CD14-positive monocyte (primary cell): ENCODE data around the gene PPP4R1. TPM values are rescaled to one million over a fixed set of nuclear protein-coding genes. Genes with fewer than 3 reads are reported as not detected.

Experiments used
- DNase-seq, 3 donors: peaks; one replicate each; pipeline ENCODE4 v3.0.0-alpha.2; 2011 to 2022
- H2AFZ ChIP-seq: 2 replicates; pipeline ENCODE4 v1.6.0; 2012; ENCODE audit warnings: mild to moderate bottlenecking, low read depth, low read length, inconsistent platforms; ENCODE audit not compliant: insufficient read depth, poor library complexity, severe bottlenecking
- H3K27ac ChIP-seq, 2 donors: 1 replicate in 1 of 2; 2 replicates in 1 of 2; pipeline ENCODE4 v1.5.1; 2012 to 2013; ENCODE audit warnings: low read length in 2 of 2, control low read depth in 1 of 2, inconsistent platforms in 1 of 2, low read depth in 1 of 2, mild to moderate bottlenecking in 1 of 2
- H3K27me3 ChIP-seq, 2 donors: one replicate each; pipeline versions ENCODE4 v1.6.0 to v1.6.1; 2011 to 2013; ENCODE audit warnings: low read length in 2 of 2; ENCODE audit not compliant: control insufficient read depth in 2 of 2, insufficient read depth in 2 of 2
- H3K36me3 ChIP-seq, 2 donors: replicated peaks in 1 of 2; 1 replicate in 1 of 2; 2 replicates in 1 of 2; pipeline versions ENCODE4 v1.5.1 to v1.6.1; 2012 to 2013; ENCODE audit warnings: low read length in 2 of 2, control low read depth in 1 of 2, inconsistent platforms in 1 of 2, mild to moderate bottlenecking in 1 of 2; ENCODE audit not compliant: insufficient read depth in 2 of 2, control insufficient read depth in 1 of 2
- H3K4me1 ChIP-seq, 2 donors: 1 replicate in 1 of 2; 2 replicates in 1 of 2; pipeline versions ENCODE4 v1.5.1 to v1.6.1; 2012 to 2013; ENCODE audit warnings: low read length in 2 of 2, control low read depth in 1 of 2, inconsistent platforms in 1 of 2, mild to moderate bottlenecking in 1 of 2, moderate library complexity in 1 of 2; ENCODE audit not compliant: insufficient read depth in 2 of 2, control insufficient read depth in 1 of 2
- H3K4me2 ChIP-seq: replicated peaks from 2 replicates; pipeline ENCODE3; 2012; ENCODE audit warnings: low read length, moderate library complexity, mild to moderate bottlenecking; ENCODE audit not compliant: poor library complexity, severe bottlenecking; ENCODE audit errors: extremely low read depth
- H3K4me3 ChIP-seq, 3 experiments: fragments of 200-600 bp in 1 of 3; sonication (generic) in 1 of 3; replicated peaks in 1 of 3; 1 replicate in 2 of 3; 2 replicates in 1 of 3; pipeline ENCODE4 v1.5.1; 2011 to 2013; ENCODE audit warnings: low read length in 3 of 3, mild to moderate bottlenecking in 3 of 3, control low read depth in 2 of 3, low read depth in 2 of 3, inconsistent platforms in 1 of 3, moderate library complexity in 1 of 3
- H3K79me2 ChIP-seq: 2 replicates; pipeline ENCODE4 v1.6.0; 2012; ENCODE audit warnings: mild to moderate bottlenecking, control low read depth, inconsistent platforms, low read length, moderate library complexity; ENCODE audit not compliant: insufficient read depth
- H3K9ac ChIP-seq: 2 replicates; pipeline ENCODE4 v1.6.0; 2017; ENCODE audit warnings: low read length, mild to moderate bottlenecking; ENCODE audit not compliant: insufficient read depth, poor library complexity, severe bottlenecking
- H3K9me3 ChIP-seq, 2 donors: replicated peaks in 1 of 2; 1 replicate in 1 of 2; 2 replicates in 1 of 2; pipeline versions ENCODE4 v1.5.1 to v1.6.1; 2012 to 2013; ENCODE audit warnings: low read length in 2 of 2, control low read depth in 1 of 2; ENCODE audit not compliant: control insufficient read depth in 1 of 2, insufficient read depth in 1 of 2
- H4K20me1 ChIP-seq: 2 replicates; pipeline ENCODE4 v1.6.0; 2012; ENCODE audit warnings: mild to moderate bottlenecking, low read length, control low read depth, moderate library complexity; ENCODE audit not compliant: insufficient read depth
- H3K27ac Mint-ChIP-seq, 7 donors: one replicate each; pipeline ENCODE4 v1.8.0; 2020; ENCODE audit warnings: mild to moderate bottlenecking in 7 of 7, mixed read lengths in 7 of 7, moderate library complexity in 6 of 7, inconsistent platforms in 2 of 7
- H3K27me3 Mint-ChIP-seq, 3 donors: one replicate each; pipeline ENCODE4 v1.8.0; 2021 to 2022; ENCODE audit warnings: low read depth in 3 of 3, mild to moderate bottlenecking in 3 of 3, mixed read lengths in 3 of 3, moderate library complexity in 3 of 3, inconsistent platforms in 1 of 3
- H3K36me3 Mint-ChIP-seq, 2 donors: one replicate each; pipeline ENCODE4 v1.8.0; 2020; ENCODE audit warnings: mixed read lengths in 2 of 2, inconsistent platforms in 1 of 2, mild to moderate bottlenecking in 1 of 2
- H3K4me1 Mint-ChIP-seq: one replicate; pipeline ENCODE4 v1.8.0; 2020; ENCODE audit warnings: mild to moderate bottlenecking, mixed read lengths
- H3K4me3 Mint-ChIP-seq, 2 donors: one replicate each; pipeline ENCODE4 v1.8.0; 2020; ENCODE audit warnings: mild to moderate bottlenecking in 2 of 2, mixed read lengths in 2 of 2, moderate library complexity in 1 of 2
- H3K9me3 Mint-ChIP-seq, 7 donors: one replicate each; pipeline ENCODE4 v1.8.0; 2020 to 2022; ENCODE audit warnings: mixed read lengths in 7 of 7, mild to moderate bottlenecking in 6 of 7, moderate library complexity in 6 of 7, inconsistent platforms in 2 of 7
- CTCF ChIP-seq: fragments of 200-600 bp; IDR thresholded peaks from one replicate; pipeline ENCODE4 v1.8.0; 2022; ENCODE audit warnings: antibody characterized with exemption, mild to moderate bottlenecking
- WGBS: methylation state at CpG from one replicate; pipeline ENCODE4 v1.1.5; 2013; ENCODE audit warnings: missing lambda C conversion rate; ENCODE audit not compliant: insufficient coverage; 5-methylcytosine and 5-hydroxymethylcytosine counted together
- intact Hi-C, 2 donors: fragments of 100-400 bp; cut with micrococcal nuclease; formaldehyde crosslinking; loops; one replicate each; pipeline versions ENCODE4 v1.15.0 to v1.15.1; 2023
- polyA plus RNA-seq, 3 donors: library from polyadenylated mRNA; depleted of rRNA in 1 of 3; unstranded in 2 of 3; stranded (reverse) in 1 of 3; fragments of 300-500 nt in 2 of 3; fragments of >200 nt in 1 of 3; fragmentation: Illumina TruSeq in 2 of 3; gene quantifications; 1 replicate in 2 of 3; 2 replicates in 1 of 3; pipeline ENCODE4 v1.2.3, GENCODE V29; 2012 to 2021

PPP4R1 gene
- polyA plus RNA-seq, 3 donors = 22.0 to 45.3 (median 24.6) TPM

- intact Hi-C loops = no loop called here
- Histone ChIP-seq H3K9ac (no peak overlapping the region), H3K27ac (no peak overlapping the region), H4K20me1 (no peaks in the 10 kb centered on the region), H3K4me1 (peaks cover 6 to 7% of the 10 kb centered on the region in 2 donors), H3K27me3 (no peaks in the 10 kb centered on the region), H2AFZ (no peak overlapping the region), H3K4me3 (no peak overlapping the region), H3K4me2 (no peak overlapping the region), H3K36me3 (no peaks in the 10 kb centered on the region), H3K9me3 (no peaks in the 10 kb centered on the region), H3K79me2 (no peaks in the 10 kb centered on the region)
- Mint-ChIP-seq H3K27me3 (peaks cover 1 to 4% (median 2%) of the 10 kb centered on the region in 3 donors), H3K27ac (no peak overlapping the region), H3K4me1 (peaks cover 6% of the 10 kb centered on the region), H3K36me3 (peaks cover 0 to 2% of the 10 kb centered on the region in 2 donors), H3K9me3 (peaks cover 0 to 3% (median 0%) of the 10 kb centered on the region in 7 donors), H3K4me3 (no peak overlapping the region)
- TF ChIP-seq CTCF = no peak
- no peak for DNase-seq
- 100% methylated on average over 2 of the region's 5 CpGs for WGBS
These were observed 39.0 kb upstream of the PPP4R1 start for GRCh38 chr18:9653390-9653789.

DNA sequence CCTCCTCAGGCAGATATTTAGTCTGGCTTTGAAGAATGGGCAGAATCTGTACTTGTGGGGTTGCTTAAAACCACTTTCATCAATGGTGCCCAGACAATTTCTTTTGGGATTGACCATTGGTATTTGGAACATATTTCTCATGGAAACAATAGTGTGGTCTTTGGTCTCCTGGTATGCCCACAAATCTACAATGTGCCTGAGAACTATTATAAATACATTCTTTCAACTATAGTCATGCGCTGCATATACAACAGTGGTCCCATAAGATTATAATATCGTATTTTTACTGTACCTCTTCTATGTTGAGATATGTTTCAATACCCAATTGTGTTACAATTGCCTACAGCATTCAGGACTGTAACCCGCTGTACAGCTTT is 34.8 kb upstream of the PPP4R1 start:
- peak overlapping the region in 3 of 7 donors; percentile 5 to 51 (median 40) for H3K27ac Mint-ChIP-seq
- WGBS = 100% methylated on average over 1 of the region's 3 CpGs
- no peak overlapping the region for H3K4me3 Mint-ChIP-seq

More for the DNA sequence above, 34.8 kb upstream of the PPP4R1 start:
- TF ChIP-seq CTCF = no peak
- intact Hi-C loops = no loop called here
- no peak overlapping the region for H3K27ac ChIP-seq
- H3K9me3 Mint-ChIP-seq = peaks cover 0 to 3% (median 0%) of the 10 kb centered on the region in 7 donors
- no peak overlapping the region for H3K4me2 ChIP-seq
- peaks cover 25% of the 10 kb centered on the region for H3K4me1 Mint-ChIP-seq
- no peaks in the 10 kb centered on the region for H3K79me2 ChIP-seq
- H2AFZ ChIP-seq = no peak overlapping the region
- peaks cover 0 to 2% of the 10 kb centered on the region in 2 donors for H3K36me3 Mint-ChIP-seq
- H3K4me3 ChIP-seq = no peak overlapping the region
- no peak for DNase-seq
- no peaks in the 10 kb centered on the region for H4K20me1 ChIP-seq
- H3K9ac ChIP-seq = no peak overlapping the region
- no peaks in the 10 kb centered on the region for H3K9me3 ChIP-seq
- peaks cover 24% of the 10 kb centered on the region in 2 donors for H3K4me1 ChIP-seq
- H3K27me3 ChIP-seq = no peaks in the 10 kb centered on the region
- peaks cover 1 to 4% (median 2%) of the 10 kb centered on the region in 3 donors for H3K27me3 Mint-ChIP-seq
- no peaks in the 10 kb centered on the region for H3K36me3 ChIP-seq
